Measurements from ENCODE around the gene ST6GALNAC1.

DNA sequence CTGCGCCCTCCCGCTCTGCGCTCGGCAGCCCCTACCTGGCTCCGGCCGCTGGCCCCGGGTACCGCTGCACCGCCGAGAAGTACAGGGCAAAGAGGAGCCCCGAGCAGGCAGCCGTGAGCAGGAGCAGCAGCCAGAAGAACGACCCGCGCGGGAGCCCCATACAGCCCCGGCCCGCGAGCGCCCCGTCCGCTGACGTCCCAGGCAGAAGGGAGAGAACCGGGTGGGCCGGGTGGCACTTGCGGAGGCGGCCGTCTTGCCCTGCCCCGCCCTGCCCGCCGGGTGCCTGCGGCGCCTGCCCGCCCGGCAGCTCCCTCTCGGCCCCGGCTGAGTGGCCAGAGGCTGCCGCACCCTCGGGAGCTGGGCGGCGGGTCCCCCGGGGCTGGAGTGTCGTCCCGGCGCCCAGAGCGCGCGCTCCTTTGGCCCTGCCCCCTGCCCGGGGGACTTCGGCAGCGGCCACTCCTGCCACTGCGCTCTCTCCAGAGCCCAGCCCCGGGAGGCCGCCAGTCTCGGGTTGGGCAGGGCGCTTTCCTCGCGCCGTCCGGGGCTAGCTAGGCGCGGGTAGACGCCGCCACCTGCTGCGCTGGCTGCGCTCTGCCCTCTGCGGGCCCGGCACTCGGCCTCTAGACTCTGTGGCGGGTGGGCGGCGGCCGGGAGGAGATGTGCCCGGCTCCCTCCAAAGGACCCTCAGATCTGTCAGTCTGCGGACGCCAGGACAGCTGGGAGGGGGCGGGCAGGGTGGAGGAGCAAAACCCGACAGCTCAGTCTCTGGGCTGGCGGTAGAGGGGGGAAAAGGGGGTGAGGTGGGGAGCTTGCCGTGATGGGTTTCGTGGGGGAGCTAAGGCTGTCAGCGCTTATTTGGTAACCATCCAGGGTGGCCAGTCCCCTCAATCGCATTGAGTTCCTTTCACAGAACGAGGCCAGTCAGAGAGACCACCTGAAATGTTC, 57.6 kb downstream of the ST6GALNAC1 start, which contains the start of gene ST6GALNAC2:
- TF ChIP-seq, protein P1, sequence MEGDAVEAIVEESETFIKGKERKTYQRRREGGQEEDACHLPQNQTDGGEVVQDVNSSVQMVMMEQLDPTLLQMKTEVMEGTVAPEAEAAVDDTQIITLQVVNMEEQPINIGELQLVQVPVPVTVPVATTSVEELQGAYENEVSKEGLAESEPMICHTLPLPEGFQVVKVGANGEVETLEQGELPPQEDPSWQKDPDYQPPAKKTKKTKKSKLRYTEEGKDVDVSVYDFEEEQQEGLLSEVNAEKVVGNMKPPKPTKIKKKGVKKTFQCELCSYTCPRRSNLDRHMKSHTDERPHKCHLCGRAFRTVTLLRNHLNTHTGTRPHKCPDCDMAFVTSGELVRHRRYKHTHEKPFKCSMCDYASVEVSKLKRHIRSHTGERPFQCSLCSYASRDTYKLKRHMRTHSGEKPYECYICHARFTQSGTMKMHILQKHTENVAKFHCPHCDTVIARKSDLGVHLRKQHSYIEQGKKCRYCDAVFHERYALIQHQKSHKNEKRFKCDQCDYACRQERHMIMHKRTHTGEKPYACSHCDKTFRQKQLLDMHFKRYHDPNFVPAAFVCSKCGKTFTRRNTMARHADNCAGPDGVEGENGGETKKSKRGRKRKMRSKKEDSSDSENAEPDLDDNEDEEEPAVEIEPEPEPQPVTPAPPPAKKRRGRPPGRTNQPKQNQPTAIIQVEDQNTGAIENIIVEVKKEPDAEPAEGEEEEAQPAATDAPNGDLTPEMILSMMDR (IDR thresholded peaks at IDR 0.05): peak; percentile 52; the same call in 1 of the 2 replicates
- no peak for TF ChIP-seq ZFX (IDR thresholded peaks at IDR 0.05; ENCODE audit: borderline replicate concordance)
